Testis (tissue), 2 donors: ENCODE results near the gene SSBP3.

Experiments used
- POLR2A ChIP-seq: fragments of 450-650 bp; IDR thresholded peaks from one replicate; pipeline ENCODE4 v1.6.1; 2017; ENCODE audit warnings: antibody characterized with exemption, mild to moderate bottlenecking, moderate library complexity
- TF ChIP-seq, protein P1 (sequence below), 3 experiments: fragments of 450-650 bp in 2 of 3; fragments of 200-600 bp in 1 of 3; sonication (generic) in 1 of 3; IDR thresholded peaks; one replicate each; pipeline ENCODE4 v1.5.1; 2016 to 2019; ENCODE audit warnings: antibody characterized with exemption in 3 of 3, mild to moderate bottlenecking in 2 of 3, moderate library complexity in 1 of 3

GRCh38 chr1:54280651-54281050 is 125.5 kb downstream of the SSBP3 start:
- no peak for TF ChIP-seq POLR2A
- TF ChIP-seq, protein P1, sequence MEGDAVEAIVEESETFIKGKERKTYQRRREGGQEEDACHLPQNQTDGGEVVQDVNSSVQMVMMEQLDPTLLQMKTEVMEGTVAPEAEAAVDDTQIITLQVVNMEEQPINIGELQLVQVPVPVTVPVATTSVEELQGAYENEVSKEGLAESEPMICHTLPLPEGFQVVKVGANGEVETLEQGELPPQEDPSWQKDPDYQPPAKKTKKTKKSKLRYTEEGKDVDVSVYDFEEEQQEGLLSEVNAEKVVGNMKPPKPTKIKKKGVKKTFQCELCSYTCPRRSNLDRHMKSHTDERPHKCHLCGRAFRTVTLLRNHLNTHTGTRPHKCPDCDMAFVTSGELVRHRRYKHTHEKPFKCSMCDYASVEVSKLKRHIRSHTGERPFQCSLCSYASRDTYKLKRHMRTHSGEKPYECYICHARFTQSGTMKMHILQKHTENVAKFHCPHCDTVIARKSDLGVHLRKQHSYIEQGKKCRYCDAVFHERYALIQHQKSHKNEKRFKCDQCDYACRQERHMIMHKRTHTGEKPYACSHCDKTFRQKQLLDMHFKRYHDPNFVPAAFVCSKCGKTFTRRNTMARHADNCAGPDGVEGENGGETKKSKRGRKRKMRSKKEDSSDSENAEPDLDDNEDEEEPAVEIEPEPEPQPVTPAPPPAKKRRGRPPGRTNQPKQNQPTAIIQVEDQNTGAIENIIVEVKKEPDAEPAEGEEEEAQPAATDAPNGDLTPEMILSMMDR (IDR thresholded peaks at IDR 0.05) = no peak
